HG03139 (cell line): ENCODE measurements around the gene LENEP.

Source experiments
- ATAC-seq: cut with Tn5 transposase; IDR thresholded peaks from one replicate; pipeline ENCODE4 v1.9.1; 2021; ENCODE audit not compliant: unreplicated experiment

Gene LENEP

GRCh38 chr1:154993572-154994268 is at the start of gene LENEP:
TSS of gene LENEP (plus strand) at chr1:154993586. CDS start at chr1:154993608, 22 bp downstream.
- no peak for ATAC-seq

- no peak for ATAC-seq
These were observed 49.6 kb upstream of the LENEP start for GRCh38 chr1:154943649-154944400.

- ATAC-seq = no peak
These were observed 48.8 kb upstream of the LENEP start for GRCh38 chr1:154944401-154945159.

- ATAC-seq = no peak
These were observed 48.0 kb upstream of the LENEP start for GRCh38 chr1:154945160-154945961.

- no peak for ATAC-seq
These were observed 47.2 kb upstream of the LENEP start for GRCh38 chr1:154945962-154946850.

GRCh38 chr1:154948079-154948478 is 45.3 kb upstream of the LENEP start:
- ATAC-seq = no peak

GRCh38 chr1:154951901-154952657 is 41.3 kb upstream of the LENEP start:
- no peak for ATAC-seq

- ATAC-seq = no peak
These were observed 40.7 kb upstream of the LENEP start for GRCh38 chr1:154952664-154953063.

- ATAC-seq = no peak
These were observed 39.8 kb upstream of the LENEP start for GRCh38 chr1:154953611-154954038.

- no peak for ATAC-seq
These were observed 38.8 kb upstream of the LENEP start for GRCh38 chr1:154954541-154954940.

GRCh38 chr1:154955039-154955717 is 38.2 kb upstream of the LENEP start:
- no peak for ATAC-seq

- peak; percentile 46 for ATAC-seq
These were observed 37.5 kb upstream of the LENEP start, which contains the start of gene PBXIP1 for GRCh38 chr1:154955718-154956543. TSS of gene PBXIP1 (minus strand) at chr1:154956099. CDS start at chr1:154953721, 2,378 bp downstream.

GRCh38 chr1:154956544-154956941 is 36.8 kb upstream of the LENEP start:
- no peak for ATAC-seq

- ATAC-seq = no peak
These were observed 36.2 kb upstream of the LENEP start for GRCh38 chr1:154957091-154957657.

GRCh38 chr1:154958036-154958435 is 35.4 kb upstream of the LENEP start:
- ATAC-seq = no peak

GRCh38 chr1:154958681-154959425 is 34.5 kb upstream of the LENEP start:
- ATAC-seq = no peak

GRCh38 chr1:154959426-154959780 is 34.0 kb upstream of the LENEP start:
- no peak for ATAC-seq
